ENCODE results near the gene PIR.

Gene PIR

DNA sequence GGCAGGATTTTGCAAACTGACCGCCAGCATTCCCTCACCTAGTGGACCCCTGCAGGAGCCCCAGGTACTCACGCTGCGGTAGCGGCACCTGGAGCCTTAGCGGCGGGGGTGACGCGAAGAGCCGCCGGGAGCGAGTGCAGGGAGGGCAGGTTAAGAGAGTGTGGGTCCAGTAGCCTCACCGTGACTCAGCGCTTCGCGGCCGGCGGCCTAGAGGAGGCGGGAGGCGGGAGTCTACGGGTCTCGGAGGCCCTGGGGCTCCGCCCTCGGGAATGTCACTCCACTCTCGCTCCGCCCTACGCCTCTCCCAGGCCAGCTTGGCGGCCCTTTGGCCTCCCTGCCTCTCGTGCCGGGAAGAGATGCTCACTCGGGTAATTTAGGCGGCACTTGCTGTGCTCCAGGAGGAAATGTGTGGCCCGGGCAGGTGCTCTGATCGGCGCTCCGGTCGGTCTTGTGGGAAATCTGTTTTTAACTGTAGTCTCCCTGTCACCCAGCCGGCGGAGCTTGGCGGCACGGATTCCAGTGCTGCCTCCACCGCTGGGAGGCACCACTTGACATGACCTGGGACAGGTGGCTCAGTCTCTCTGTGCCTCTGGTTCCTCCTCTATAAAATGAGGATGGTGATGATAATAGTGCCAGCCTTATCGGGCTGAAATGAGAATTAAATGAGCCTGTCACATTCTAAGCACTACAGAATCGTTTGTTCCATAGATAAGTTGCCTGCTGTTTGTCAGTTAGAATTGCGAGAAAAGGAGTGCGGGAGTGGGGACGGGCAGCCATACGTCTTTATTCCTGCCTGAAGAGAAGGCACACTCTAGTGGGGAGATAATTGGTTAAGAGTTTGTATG is at the start of gene PIR:
Gene PIR, minus strand, starts transcription at position 216 of the 845 bp plus-strand sequence. CDS start 2,076 bp downstream, outside the sequence.
- DNase-seq = peak; percentile 78

GRCh38 chrX:15530318-15530717 is 37.2 kb upstream of the PIR start:
- no peak for DNase-seq

DNA sequence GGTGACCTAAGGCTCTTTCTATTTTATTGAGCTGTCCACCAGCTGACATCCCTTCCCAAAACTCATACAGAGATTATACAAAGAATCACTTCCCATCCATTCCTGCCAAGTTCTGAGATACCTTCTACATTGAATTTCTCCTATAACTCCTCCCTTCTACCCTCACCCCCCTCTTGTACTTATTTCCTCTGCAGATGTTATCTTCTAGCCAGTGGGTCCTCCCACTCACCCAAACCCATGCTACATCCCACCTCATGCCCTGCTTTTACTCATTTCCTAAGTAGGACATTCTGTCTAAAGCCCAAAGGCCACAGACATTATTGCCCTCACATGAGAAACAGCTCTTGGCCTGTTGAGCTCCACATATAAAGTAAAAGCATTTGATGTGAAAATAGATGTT is 36.0 kb upstream of the PIR start:
- DNase-seq = no peak

GRCh38 chrX:15525664-15526416 is 32.7 kb upstream of the PIR start:
- peak; percentile 72 for DNase-seq

DNA sequence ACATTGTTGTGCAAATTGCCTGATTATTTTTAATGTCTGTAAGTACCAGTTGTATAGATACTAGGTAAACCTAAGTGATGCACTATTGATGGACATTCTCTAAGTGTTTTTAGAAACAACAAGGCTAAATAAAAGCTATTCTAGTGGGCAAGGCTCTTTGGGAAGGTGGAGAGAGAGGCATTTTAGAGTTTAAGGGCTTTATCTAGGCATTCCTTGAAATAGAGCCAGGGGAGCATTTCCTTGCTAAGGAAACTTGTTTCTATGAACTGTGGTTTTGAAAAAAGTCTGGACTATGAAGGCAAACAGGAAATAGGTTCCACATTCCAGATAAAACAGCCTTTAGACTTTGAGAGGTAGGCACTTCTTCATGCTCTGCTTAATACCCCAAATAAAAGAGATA is 31.3 kb upstream of the PIR start:
- no peak for DNase-seq

DNA sequence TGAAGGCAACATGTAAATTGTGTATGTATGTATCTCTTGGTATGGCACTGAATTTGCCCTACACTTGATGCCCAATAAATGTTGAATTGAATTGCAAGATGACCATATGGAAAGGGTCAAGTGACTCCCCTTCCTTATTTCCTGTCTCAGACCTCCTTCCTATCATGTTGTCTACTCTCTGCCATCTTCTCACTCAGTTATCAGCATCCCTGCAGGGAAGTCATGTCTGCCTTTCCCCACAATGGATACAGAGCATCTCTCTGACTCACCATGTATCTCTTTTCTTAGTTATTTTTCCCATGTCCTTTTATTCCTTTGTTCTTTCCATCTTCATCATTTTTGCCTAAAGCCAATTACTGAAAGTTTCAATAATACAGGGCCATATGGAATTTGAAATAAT is 30.0 kb upstream of the PIR start:
- no peak for DNase-seq

DNA sequence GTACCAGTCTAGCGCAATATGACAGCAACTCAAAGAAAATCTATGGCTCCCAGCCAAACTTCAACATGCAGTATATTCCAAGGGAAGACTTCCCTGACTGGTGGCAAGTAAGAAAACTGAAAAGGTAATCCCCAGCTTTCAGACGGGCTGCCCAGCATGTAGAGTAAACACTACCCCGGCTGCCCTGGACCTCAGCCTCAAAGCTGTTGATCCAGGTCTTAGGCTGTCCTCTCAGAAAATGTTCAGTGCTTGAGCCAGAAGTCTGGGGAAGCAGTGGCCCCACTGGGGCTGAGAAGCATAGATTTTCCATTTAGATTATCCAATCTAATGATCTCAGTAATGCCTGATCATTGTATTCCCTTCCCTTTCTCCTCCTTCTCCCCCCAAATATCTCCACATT is 29.3 kb upstream of the PIR start:
- DNase-seq = no peak

- peak; percentile 77 for DNase-seq
These were observed 22.8 kb upstream of the PIR start for GRCh38 chrX:15515931-15516330.

DNA sequence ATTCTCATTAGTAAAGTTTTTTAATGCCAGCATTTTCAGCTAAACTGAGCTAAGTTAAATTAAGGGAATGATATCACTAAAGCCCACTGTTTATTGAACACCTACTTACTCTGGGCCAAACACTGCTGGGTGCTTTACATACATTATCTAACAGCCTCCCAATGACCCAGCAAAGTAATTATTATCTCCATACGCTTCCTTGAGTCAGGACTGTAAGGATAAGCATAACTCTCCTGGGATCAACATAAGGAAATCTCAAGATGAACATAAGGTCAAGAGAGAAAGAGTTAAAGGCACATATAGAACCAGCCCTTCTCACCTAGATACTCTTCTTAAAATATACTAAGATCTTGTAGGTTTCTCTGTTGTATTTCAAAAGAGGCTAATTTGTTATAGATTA is 21.1 kb upstream of the PIR start:
- DNase-seq = no peak

- DNase-seq = no peak
These were observed 19.4 kb upstream of the PIR start for GRCh38 chrX:15512401-15512965.

DNA sequence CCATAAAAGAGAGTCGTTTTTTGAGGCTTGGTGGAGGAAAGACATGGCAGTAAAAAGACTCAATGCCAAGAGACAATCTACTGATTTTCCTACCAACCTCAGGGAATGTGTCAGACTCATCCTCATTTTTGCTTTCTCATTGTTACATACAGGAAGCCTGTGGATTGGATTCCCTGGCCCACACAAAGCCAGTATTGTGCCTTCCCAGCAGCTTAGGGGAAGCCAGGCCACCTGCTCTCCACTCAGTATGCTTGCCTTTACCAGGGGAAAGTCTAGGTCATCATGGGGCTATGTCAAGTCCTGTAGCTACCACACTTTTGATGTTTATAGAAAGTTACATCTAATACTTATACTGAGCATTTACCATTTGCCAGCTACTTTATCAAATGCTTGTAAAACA is 18.4 kb upstream of the PIR start:
- no peak for DNase-seq

DNA sequence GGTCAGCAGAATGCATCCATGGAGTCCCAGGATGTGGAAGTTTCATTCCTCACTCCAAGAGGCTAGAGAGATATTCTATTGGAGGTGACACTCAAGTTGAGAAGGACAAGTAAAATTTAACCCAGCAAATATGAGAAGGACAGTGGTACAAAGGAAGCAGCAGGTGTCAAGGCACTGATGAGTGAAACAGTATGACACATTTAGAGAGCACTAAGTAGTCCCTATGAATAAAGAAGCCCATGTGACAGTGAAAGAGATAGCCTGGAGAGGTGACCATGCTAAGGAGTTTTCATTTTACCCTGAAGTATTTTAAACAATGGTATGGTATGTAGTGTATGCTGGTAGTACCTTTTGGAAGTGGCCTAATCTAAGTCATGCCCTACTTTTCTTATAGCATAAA is 16.7 kb upstream of the PIR start:
- no peak for DNase-seq

GRCh38 chrX:15507005-15507404 is 13.9 kb upstream of the PIR start:
- no peak for DNase-seq

GRCh38 chrX:15505101-15505500 is 12.0 kb upstream of the PIR start:
- DNase-seq = no peak

- no peak for DNase-seq
These were observed 11.5 kb upstream of the PIR start for GRCh38 chrX:15504661-15505060.

- DNase-seq = no peak
These were observed 8.4 kb upstream of the PIR start for GRCh38 chrX:15501506-15501905.

- no peak for DNase-seq
These were observed 7.4 kb upstream of the PIR start, which contains the start of gene BMX for GRCh38 chrX:15500497-15500966. Gene BMX, plus strand, starts transcription at chrX:15500807. Its CDS starts 7,547 bp downstream, at chrX:15508354.

- no peak for DNase-seq
These were observed 6.8 kb upstream of the PIR start for GRCh38 chrX:15499976-15500375.

- no peak for DNase-seq
These were observed 5.6 kb upstream of the PIR start for GRCh38 chrX:15498741-15499140.

DNA sequence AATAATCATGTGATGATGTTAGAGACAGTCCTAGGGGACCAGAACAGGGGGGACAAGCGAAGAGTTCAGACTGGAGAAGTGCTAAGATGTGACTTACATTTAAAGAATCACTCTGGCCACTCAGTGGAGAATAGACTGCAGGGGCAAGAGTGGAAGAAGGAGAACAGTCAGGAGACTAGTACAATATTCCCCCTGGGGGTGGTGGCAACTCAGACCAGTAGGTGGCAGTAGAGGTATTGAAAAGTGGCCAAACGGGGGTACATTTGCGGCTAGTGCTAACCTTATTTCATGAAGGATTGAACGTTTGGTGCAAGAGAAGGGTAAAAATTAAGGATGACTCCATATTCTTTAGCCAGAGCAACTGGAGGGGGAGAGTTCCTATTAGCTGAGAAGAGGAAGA is 4.7 kb upstream of the PIR start:
- peak; percentile 68 for DNase-seq

GRCh38 chrX:15496824-15497223 is 3.7 kb upstream of the PIR start:
- DNase-seq = no peak

DNA sequence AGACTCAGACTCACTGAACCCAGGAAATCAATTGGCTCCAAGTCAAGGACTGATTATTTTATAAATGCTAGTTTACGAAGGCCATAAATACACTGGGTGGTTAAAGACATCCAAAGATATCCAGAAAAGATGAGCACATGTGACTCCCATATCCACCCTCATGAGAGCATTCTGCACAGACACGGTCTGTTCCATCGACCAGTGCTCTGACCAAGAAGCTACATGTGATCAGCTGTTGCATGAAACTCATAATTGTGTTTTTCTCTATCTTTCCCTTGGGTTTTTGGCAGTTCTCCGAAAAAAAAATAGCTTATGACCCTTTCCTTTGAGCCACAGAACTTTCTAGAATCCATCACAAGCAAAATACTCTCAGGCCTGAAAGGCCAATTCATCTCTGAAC is 2.7 kb upstream of the PIR start:
- DNase-seq = no peak

GRCh38 chrX:15492469-15492868 is 664 bp downstream of the PIR start:
- no peak for DNase-seq

GRCh38 chrX:15483891-15484290 is 9.2 kb downstream of the PIR start:
- no peak for DNase-seq
